Muscle layer of colon (tissue), 2 donors: ENCODE measurements around the gene MAN1A2.
"Not testable (repeated sequence)": the region's sequence is repeated elsewhere in the genome, so short reads cannot be mapped to it uniquely, and the experiment has no call there.

Experiments used
- H3K27ac ChIP-seq: one replicate; pipeline ENCODE4 v1.7.0; 2013; ENCODE audit warnings: low read depth, mild to moderate bottlenecking, low read length, moderate library complexity
- H3K27me3 ChIP-seq, 2 donors: one replicate each; pipeline ENCODE4 v1.7.0; 2013; ENCODE audit warnings: low read length in 2 of 2, mild to moderate bottlenecking in 2 of 2; ENCODE audit not compliant: insufficient read depth in 2 of 2, control insufficient read depth in 1 of 2
- H3K36me3 ChIP-seq: one replicate; pipeline ENCODE4 v1.7.0; 2013; ENCODE audit warnings: mild to moderate bottlenecking, low read length; ENCODE audit not compliant: insufficient read depth
- H3K4me1 ChIP-seq: one replicate; pipeline ENCODE4 v1.7.0; 2013; ENCODE audit warnings: mild to moderate bottlenecking, low read length; ENCODE audit not compliant: insufficient read depth
- H3K4me3 ChIP-seq, 2 donors: one replicate each; pipeline ENCODE4 v1.7.0; 2013; ENCODE audit warnings: low read length in 2 of 2, low read depth in 1 of 2, mild to moderate bottlenecking in 1 of 2, moderate library complexity in 1 of 2
- H3K9ac ChIP-seq: one replicate; pipeline ENCODE4 v1.7.0; 2013; ENCODE audit warnings: low read length
- H3K9me3 ChIP-seq: one replicate; pipeline ENCODE4 v1.7.0; 2013; ENCODE audit warnings: mild to moderate bottlenecking, low read length
- donor health status: abdominal sarcoma.
- donor health status: Adenocarcinoma of cecum.

Gene MAN1A2

DNA sequence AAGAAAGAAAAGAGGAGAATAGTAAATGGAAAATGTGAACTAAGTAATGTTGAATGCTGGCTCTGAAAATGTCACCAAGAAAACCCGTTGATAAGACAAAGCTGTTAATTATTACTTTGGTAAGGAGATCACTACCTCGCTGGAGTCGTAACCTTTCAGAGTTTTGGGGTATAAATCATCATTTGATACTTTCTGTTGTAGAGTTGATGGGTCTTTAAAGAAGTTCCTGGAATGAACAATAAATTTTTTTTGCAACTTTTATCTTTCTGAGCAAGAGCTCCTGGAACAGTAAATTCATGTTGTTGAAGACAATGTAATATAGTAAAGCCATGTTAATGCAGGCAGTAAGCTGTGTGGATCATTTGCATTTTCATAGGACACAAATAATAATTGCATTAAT, 46.2 kb downstream of the MAN1A2 start:
- H3K4me3 ChIP-seq: no peak overlapping the region
- no peaks in the 10 kb centered on the region for H3K9me3 ChIP-seq
- no peaks in the 10 kb centered on the region for H3K36me3 ChIP-seq
- no peaks in the 10 kb centered on the region for H3K27me3 ChIP-seq
- no peak overlapping the region for H3K9ac ChIP-seq
- no peaks in the 10 kb centered on the region for H3K4me1 ChIP-seq
- no peak overlapping the region for H3K27ac ChIP-seq

DNA sequence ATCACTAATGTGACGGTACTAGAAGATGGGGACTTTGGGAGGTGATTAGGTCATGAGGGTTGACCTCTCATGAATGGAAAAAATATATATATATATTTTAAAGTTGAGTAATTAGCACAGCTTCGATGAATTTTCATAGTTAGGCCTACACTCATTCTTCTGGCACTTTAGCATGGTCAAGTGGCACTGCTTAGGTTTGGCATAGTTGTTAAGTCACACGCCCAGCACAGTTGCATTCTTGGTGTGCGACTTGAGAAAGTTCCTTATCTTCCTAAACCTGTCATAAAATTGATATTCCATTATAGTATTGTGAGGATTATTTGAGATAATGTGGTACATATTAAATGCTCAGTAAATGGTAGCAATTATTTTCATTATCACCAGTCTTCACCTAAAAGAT, 47.7 kb downstream of the MAN1A2 start:
- H3K4me1 ChIP-seq: no peaks in the 10 kb centered on the region
- H3K9me3 ChIP-seq: no peaks in the 10 kb centered on the region
- no peaks in the 10 kb centered on the region for H3K27me3 ChIP-seq

DNA sequence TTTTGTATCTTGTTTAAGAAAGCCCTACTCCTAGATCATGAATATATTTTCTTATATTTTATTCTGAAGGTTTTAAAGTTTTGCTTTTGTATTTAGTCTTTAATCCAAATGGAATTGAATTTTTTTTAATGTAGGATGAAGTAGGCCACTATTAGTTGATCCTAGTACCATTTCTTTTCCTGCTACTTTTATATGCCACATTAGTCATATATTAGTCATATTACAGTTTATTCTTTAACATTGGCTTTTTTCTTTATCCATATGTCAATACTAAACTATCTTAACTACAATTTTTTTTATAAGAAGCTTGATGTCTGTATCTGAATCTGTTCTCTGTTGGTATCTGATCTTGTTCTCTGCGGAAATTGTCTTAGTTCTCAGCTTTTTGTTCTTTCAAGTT, 48.8 kb downstream of the MAN1A2 start:
- no peak overlapping the region for H3K27ac ChIP-seq
- no peaks in the 10 kb centered on the region for H3K9me3 ChIP-seq
- H3K4me1 ChIP-seq: no peaks in the 10 kb centered on the region
- H3K4me3 ChIP-seq: no peak overlapping the region
- no peak overlapping the region for H3K9ac ChIP-seq
- no peaks in the 10 kb centered on the region for H3K27me3 ChIP-seq
- H3K36me3 ChIP-seq: no peaks in the 10 kb centered on the region

More for the DNA sequence above, 47.7 kb downstream of the MAN1A2 start:
- no peak overlapping the region for H3K9ac ChIP-seq
- H3K36me3 ChIP-seq: no peaks in the 10 kb centered on the region
- H3K4me3 ChIP-seq: no peak overlapping the region
- no peak overlapping the region for H3K27ac ChIP-seq

DNA sequence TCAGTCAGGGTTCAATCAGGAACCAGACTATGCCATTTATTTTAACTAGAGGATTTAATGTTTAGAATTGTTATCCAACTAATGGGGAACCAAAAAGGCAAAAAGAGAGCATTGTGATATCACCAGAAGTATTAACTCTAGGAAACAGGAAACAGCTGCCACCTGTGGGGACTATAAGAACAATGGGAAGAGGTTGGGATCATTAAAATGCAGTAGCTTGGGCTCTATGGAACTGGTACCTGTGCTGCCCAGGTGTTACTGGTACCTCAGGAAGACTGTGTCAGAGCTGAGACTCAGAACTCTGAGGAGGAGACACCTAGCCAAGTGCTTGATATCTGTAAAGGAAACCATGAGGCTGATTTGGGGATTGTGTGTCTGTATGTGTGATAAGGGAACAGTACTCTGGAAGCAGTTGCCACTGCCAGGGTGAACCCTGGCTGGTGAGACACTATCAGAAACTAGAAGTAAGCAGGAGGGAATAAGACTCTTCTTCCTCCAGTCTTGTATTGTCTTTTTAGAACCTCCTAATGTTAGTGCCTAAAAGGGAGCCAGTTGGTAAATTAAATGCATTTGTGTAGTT, 49.4 kb downstream of the MAN1A2 start:
- no peak overlapping the region for H3K27ac ChIP-seq
- H3K9ac ChIP-seq: no peak overlapping the region
- H3K4me1 ChIP-seq: no peaks in the 10 kb centered on the region
- no peaks in the 10 kb centered on the region for H3K27me3 ChIP-seq
- no peaks in the 10 kb centered on the region for H3K9me3 ChIP-seq
- H3K36me3 ChIP-seq: no peaks in the 10 kb centered on the region
- H3K4me3 ChIP-seq: no peak overlapping the region

DNA sequence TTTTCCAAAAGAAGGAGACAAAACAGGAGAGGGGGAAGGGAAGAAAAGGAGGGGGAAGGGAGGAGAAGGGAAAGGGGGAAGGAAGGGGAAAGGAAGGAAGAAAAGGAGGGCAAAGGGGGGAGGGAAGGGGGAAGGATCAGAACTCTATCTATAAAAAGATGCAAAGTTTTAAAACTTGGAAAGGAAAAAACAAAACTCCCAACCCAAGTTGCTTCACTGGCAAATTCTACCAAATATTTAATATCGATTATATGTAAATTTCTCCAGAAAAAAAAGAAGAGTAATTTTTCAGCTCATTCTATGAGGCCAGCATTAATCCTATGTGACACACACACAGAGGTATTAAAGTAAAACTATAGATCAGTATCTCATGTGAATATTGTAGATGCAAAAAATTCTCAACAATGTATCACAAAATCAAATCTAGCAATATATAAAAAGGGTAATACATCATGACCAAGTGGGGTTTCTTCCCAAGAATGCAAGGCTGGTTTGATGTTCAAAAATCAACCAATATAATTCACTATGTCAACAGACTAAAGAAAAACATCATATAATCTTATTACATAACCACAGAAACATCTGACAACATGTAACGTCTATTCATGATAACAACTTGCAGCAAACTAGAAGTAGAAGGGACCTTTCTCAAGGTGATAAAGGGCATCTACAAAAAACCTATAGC, 57.9 kb downstream of the MAN1A2 start:
- Histone ChIP-seq H3K4me1 (no peaks in the 10 kb centered on the region), H3K27me3 (no peaks in the 10 kb centered on the region), H3K9ac (no peak overlapping the region), H3K9me3 (peaks cover 4% of the 10 kb centered on the region), H3K36me3 (peaks cover 7% of the 10 kb centered on the region), H3K27ac (no peak overlapping the region), H3K4me3 (no peak overlapping the region)

DNA sequence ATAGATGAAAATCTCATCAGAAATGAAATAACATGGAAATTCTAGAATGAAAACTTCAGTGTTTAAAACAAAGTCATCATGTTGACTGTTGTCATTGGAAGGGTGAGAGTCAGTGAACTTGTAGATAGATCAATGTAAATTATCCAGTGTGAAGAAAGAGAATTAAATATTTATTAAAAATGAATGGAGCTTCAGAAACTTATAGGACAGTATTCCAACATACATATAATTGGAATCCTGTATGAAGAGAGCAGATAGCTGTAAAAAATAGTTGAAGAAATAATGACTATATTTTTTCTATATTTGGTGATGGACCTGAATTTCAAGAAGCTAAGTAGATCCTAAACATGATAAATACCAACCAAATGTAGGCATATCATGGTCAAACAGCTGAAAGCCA, 60.0 kb downstream of the MAN1A2 start:
- Histone ChIP-seq H3K27me3 (no peaks in the 10 kb centered on the region), H3K9me3 (peaks cover 4% of the 10 kb centered on the region), H3K4me3 (no peak overlapping the region), H3K27ac (no peak overlapping the region), H3K9ac (no peak overlapping the region), H3K36me3 (peaks cover 7% of the 10 kb centered on the region), H3K4me1 (no peaks in the 10 kb centered on the region)

DNA sequence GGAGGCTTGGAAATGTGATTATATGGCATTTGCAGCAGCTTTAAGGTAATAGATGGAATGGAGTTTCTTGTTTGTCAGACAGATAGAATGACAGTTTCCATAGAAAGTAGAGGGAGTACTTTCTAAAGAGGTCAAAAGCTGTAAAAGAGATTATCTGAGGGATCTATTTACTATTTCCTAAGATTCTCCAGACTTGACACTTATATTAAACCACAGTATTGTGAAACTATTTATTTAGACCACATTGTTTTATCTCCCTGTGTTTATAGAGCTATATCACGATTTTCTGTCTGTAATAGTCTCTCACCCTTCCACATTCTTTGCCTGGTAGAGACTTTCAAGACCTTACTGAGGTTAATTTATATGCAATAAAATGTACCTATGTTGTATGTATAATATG, 66.7 kb downstream of the MAN1A2 start:
- H3K27ac ChIP-seq: no peak overlapping the region
- no peaks in the 10 kb centered on the region for H3K9me3 ChIP-seq
- no peaks in the 10 kb centered on the region for H3K27me3 ChIP-seq
- no peaks in the 10 kb centered on the region for H3K36me3 ChIP-seq
- no peak overlapping the region for H3K9ac ChIP-seq
- no peak overlapping the region for H3K4me3 ChIP-seq
- no peaks in the 10 kb centered on the region for H3K4me1 ChIP-seq

DNA sequence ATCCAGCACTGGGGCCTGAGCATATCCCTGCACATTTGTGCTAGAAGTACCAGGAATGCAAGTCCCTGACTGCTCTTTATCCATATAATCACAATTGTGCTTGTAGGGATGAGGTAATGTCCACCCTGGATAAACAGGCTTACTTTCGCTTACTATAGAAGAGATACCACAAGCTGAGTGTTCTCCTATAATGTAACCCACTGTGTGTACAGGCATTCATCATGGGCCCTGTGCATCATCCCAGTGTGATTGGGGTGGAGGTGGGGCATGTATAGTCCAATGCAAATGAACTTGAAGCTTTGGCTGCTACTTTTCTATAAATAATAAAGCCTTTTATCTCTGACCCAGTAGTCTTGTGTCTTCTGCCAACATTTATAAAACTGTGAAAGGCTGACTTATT, 69.3 kb downstream of the MAN1A2 start:
- no peak overlapping the region for H3K9ac ChIP-seq
- no peaks in the 10 kb centered on the region for H3K9me3 ChIP-seq
- no peak overlapping the region for H3K27ac ChIP-seq

DNA sequence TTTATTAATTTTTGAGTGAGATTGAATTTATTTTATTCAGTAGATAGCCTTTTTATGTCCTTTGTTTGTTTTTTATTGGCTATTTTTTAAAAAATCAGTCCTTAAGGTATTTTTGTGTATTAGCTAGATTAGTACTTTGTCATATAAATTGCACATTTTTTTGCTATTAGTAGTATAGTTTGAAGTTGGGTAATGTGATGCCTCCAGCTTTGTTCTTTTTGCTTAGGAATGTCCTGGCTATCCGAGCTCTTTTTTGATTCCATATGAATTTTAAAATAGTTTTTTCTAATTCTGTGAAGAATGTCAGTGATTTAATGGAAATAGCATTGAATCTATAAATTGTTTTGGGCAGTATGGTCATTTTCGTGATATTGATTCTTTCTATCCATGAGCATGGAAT, 80.4 kb downstream of the MAN1A2 start:
- Histone ChIP-seq H3K4me3 (no peak overlapping the region), H3K4me1 (no peaks in the 10 kb centered on the region), H3K9ac (no peak overlapping the region), H3K27me3 (no peaks in the 10 kb centered on the region), H3K36me3 (peaks cover 2% of the 10 kb centered on the region), H3K27ac (no peak overlapping the region), H3K9me3 (no peaks in the 10 kb centered on the region)

More for the DNA sequence above, 69.3 kb downstream of the MAN1A2 start:
- H3K4me1 ChIP-seq: no peaks in the 10 kb centered on the region
- no peak overlapping the region for H3K4me3 ChIP-seq
- no peaks in the 10 kb centered on the region for H3K27me3 ChIP-seq
- no peaks in the 10 kb centered on the region for H3K36me3 ChIP-seq

DNA sequence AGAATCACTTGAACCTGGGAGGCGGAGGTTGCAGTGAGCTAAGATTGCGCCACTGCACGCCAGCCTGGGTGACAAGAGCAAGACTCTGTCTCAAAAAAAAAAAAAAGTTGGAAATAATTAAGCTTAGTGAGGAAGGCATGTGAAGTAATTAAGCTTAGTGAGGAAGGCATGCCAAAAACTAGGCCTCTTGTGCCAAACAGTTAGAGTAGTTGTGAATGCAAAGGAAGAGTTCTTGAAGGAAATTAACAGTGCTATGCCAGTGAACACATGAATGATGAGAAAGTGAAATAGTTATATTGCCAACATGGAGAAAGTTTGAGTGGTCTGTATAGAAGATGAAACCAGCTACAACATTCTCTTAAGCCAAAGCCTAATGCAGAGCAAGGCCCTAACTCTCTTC, 85.0 kb downstream of the MAN1A2 start:
- H3K9ac ChIP-seq: no peak overlapping the region
- H3K36me3 ChIP-seq: peaks cover 6% of the 10 kb centered on the region
- H3K9me3 ChIP-seq: no peaks in the 10 kb centered on the region
- no peak overlapping the region for H3K4me3 ChIP-seq
- H3K4me1 ChIP-seq: no peaks in the 10 kb centered on the region
- H3K27ac ChIP-seq: no peak overlapping the region
- H3K27me3 ChIP-seq: no peaks in the 10 kb centered on the region

DNA sequence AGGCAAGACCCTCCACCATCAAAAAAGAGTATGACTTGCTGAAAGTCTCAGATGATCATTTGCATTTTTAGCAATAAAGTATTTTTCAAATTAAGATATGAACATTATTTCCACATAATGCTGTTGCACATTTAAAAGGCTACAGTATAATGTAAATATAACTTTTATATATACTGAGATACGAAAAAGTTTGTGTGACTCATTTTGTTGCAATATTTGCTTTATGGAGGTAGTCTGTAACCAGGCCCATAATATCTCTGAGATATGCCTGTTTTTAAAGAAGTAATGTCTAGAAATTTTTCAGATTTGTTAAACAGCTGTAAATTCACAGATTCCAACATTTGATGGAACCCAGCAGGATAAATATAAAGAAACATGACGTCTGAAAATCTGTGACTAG, 86.7 kb downstream of the MAN1A2 start:
- Histone ChIP-seq H3K27ac (no peak overlapping the region), H3K9ac (no peak overlapping the region)

DNA sequence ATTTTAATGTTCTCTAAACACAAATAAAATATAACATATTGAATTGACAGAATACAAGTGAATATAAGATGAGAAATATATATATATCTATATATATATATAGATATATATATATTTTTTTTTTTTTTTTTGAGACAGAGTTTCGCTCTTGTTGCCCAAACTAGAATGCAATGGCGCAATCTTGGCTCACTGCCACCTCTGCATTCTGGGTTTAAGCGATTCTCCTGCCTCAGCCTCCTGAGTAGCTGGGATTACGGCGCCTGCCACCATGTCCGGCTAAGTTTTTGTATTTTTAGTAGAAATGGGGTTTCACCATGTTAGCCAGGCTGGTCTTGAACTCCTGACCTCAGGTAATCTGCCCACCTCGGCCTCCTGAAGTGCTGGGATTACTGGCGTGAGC, 91.2 kb downstream of the MAN1A2 start:
- H3K27me3 ChIP-seq, H3K9ac ChIP-seq, H3K4me1 ChIP-seq, H3K27ac ChIP-seq, H3K4me3 ChIP-seq, H3K9me3 ChIP-seq, H3K36me3 ChIP-seq: not testable (repeated sequence)

More for the DNA sequence above, 86.7 kb downstream of the MAN1A2 start:
- Histone ChIP-seq H3K27me3 (no peaks in the 10 kb centered on the region), H3K4me3 (no peak overlapping the region), H3K36me3 (peaks cover 6% of the 10 kb centered on the region), H3K9me3 (no peaks in the 10 kb centered on the region), H3K4me1 (no peaks in the 10 kb centered on the region)
